IMR-90 (cell line): ENCODE measurements around the gene ZNF362. TPM values are rescaled to one million over a fixed set of nuclear protein-coding genes. Genes with fewer than 3 reads are reported as not detected.

Source experiments
- ATAC-seq: fragments of 200-7000 bp; cut with Tn5 transposase; 2 replicates; pipeline ENCODE4 v1.9.1; 2020; ENCODE audit warnings: low read depth, mild to moderate bottlenecking, moderate library complexity
- BruUV-seq: library from RNA; stranded (reverse); fragments of 400-500 nt; replicated peaks from 2 replicates; lab custom pipeline; 2021; lab: Mats Ljungman, UMichigan
- CTCF ChIA-PET: fragments of 300-600 bp; formaldehyde crosslinking; extraction: SDS; loops from one replicate; lab custom pipeline; 2021; ENCODE audit warnings: antibody characterized with exemption; lab: Yijun Ruan, JAX
- POLR2A ChIA-PET: fragments of 300-600 bp; sonication (Branson Sonifier 250); formaldehyde crosslinking; loops from one replicate; lab custom pipeline; 2022; ENCODE audit warnings: antibody characterized with exemption; ENCODE audit not compliant: unreplicated experiment; lab: Charles Lee
- DNase-seq: peaks from one replicate; pipeline ENCODE4 v3.0.0; 2013
- H2AFZ ChIP-seq: replicated peaks from 2 replicates; pipeline ENCODE3; 2013; ENCODE audit warnings: low read length, mild to moderate bottlenecking; ENCODE audit not compliant: poor library complexity
- H2AK5ac ChIP-seq: 2 replicates; pipeline ENCODE4 v1.6.1; 2013; ENCODE audit warnings: low read depth, low read length, inconsistent platforms
- H2AK9ac ChIP-seq: replicated peaks from 2 replicates; pipeline ENCODE3; 2013; ENCODE audit warnings: mild to moderate bottlenecking, low read depth, low read length, moderate library complexity; ENCODE audit not compliant: poor library complexity
- H2BK120ac ChIP-seq: 2 replicates; pipeline ENCODE4 v1.6.1; 2013; ENCODE audit warnings: low read depth, low read length, inconsistent platforms
- H2BK15ac ChIP-seq: 3 replicates; pipeline ENCODE4 v1.6.1; 2013; ENCODE audit warnings: low read depth, low read length, inconsistent platforms
- H2BK20ac ChIP-seq: 2 replicates; pipeline ENCODE4 v1.6.1; 2013; ENCODE audit warnings: low read depth, mild to moderate bottlenecking, inconsistent platforms, low read length, moderate library complexity
- H2BK5ac ChIP-seq: 2 replicates; pipeline ENCODE4 v1.6.1; 2013; ENCODE audit warnings: mild to moderate bottlenecking, low read depth, low read length, inconsistent platforms; ENCODE audit not compliant: poor library complexity, severe bottlenecking
- H3K14ac ChIP-seq: replicated peaks from 2 replicates; pipeline ENCODE4 v1.6.1; 2013; ENCODE audit warnings: low read depth, low read length, inconsistent platforms
- H3K18ac ChIP-seq: 2 replicates; pipeline ENCODE4 v1.6.1; 2013; ENCODE audit warnings: low read depth, low read length, control low read depth
- H3K23ac ChIP-seq: 2 replicates; pipeline ENCODE4 v1.6.1; 2013; ENCODE audit warnings: low read depth, low read length, inconsistent platforms
- H3K27ac ChIP-seq: 2 replicates; pipeline ENCODE4 v1.5.1; 2013; ENCODE audit warnings: mild to moderate bottlenecking, control low read depth, low read length; ENCODE audit not compliant: insufficient read depth
- H3K27me3 ChIP-seq: 2 replicates; pipeline ENCODE4 v1.6.1; 2013; ENCODE audit warnings: low read length; ENCODE audit not compliant: control insufficient read depth, insufficient read depth
- H3K36me3 ChIP-seq: 2 replicates; pipeline ENCODE4 v1.6.1; 2013; ENCODE audit warnings: low read length, mixed read lengths; ENCODE audit not compliant: control insufficient read depth, insufficient read depth
- H3K4ac ChIP-seq: 2 replicates; pipeline ENCODE4 v1.6.1; 2013; ENCODE audit warnings: low read depth, low read length, inconsistent platforms
- H3K4me1 ChIP-seq: 2 replicates; pipeline ENCODE4 v1.6.1; 2013; ENCODE audit warnings: low read length, mixed read lengths; ENCODE audit not compliant: control insufficient read depth, insufficient read depth
- H3K4me2 ChIP-seq: 2 replicates; pipeline ENCODE4 v1.6.1; 2013; ENCODE audit warnings: low read depth, mild to moderate bottlenecking, control low read depth, low read length, moderate library complexity
- H3K4me3 ChIP-seq: 2 replicates; pipeline ENCODE4 v1.5.1; 2013; ENCODE audit warnings: low read depth, mild to moderate bottlenecking, control low read depth, low read length, moderate library complexity; ENCODE audit not compliant: insufficient read depth
- H3K56ac ChIP-seq: 2 replicates; pipeline ENCODE4 v1.6.1; 2013; ENCODE audit warnings: low read length, inconsistent platforms; ENCODE audit not compliant: insufficient read depth; ENCODE audit errors: extremely low read depth
- H3K79me1 ChIP-seq, 2 experiments: 2 replicates each; pipeline ENCODE4 v1.6.1; 2013; ENCODE audit warnings: low read length in 2 of 2, inconsistent platforms in 1 of 2, low read depth in 1 of 2
- H3K9ac ChIP-seq: 2 replicates; pipeline ENCODE4 v1.6.1; 2013; ENCODE audit warnings: low read depth, low read length, control low read depth
- H3K9me1 ChIP-seq: 2 replicates; pipeline ENCODE4 v1.6.1; 2013; ENCODE audit warnings: low read length, inconsistent platforms; ENCODE audit not compliant: insufficient read depth
- H3K9me3 ChIP-seq: 2 replicates; pipeline ENCODE4 v1.6.1; 2013; ENCODE audit warnings: low read length; ENCODE audit not compliant: control insufficient read depth, insufficient read depth
- H4K20me1 ChIP-seq: 2 replicates; pipeline ENCODE4 v1.6.1; 2013; ENCODE audit warnings: low read length, inconsistent platforms; ENCODE audit not compliant: insufficient read depth
- H4K5ac ChIP-seq: 2 replicates; pipeline ENCODE4 v1.6.1; 2013; ENCODE audit warnings: mild to moderate bottlenecking, low read depth, low read length, control low read depth
- H4K8ac ChIP-seq, 2 experiments: 2 replicates each; pipeline ENCODE4 v1.6.1; 2013; ENCODE audit warnings: low read depth in 2 of 2, low read length in 2 of 2, control low read depth in 1 of 2, inconsistent platforms in 1 of 2
- H4K91ac ChIP-seq: 2 replicates; pipeline ENCODE4 v1.6.1; 2013; ENCODE audit warnings: low read depth, low read length, inconsistent platforms; ENCODE audit not compliant: insufficient read depth
- CEBPB ChIP-seq: IDR thresholded peaks from 2 replicates; pipeline ENCODE4 v1.6.1; 2012; ENCODE audit warnings: low read depth, low read length, improper control_type of control experiment
- CHD1 ChIP-seq: IDR thresholded peaks from 2 replicates; pipeline ENCODE4 v1.6.1; 2012; ENCODE audit warnings: low read depth, low read length, improper control_type of control experiment
- FOS ChIP-seq: fragments of 150-350 bp; IDR thresholded peaks from 2 replicates; pipeline ENCODE4 v1.6.1; 2016; ENCODE audit warnings: low read depth, low read length
- MAFK ChIP-seq: IDR thresholded peaks from 2 replicates; pipeline ENCODE4 v1.6.1; 2012; ENCODE audit warnings: low read depth, low read length, improper control_type of control experiment
- MAZ ChIP-seq: IDR thresholded peaks from 2 replicates; pipeline ENCODE4 v1.6.1; 2012; ENCODE audit warnings: low read depth, mild to moderate bottlenecking, low read length, improper control_type of control experiment, moderate library complexity, borderline replicate concordance
- MXI1 ChIP-seq: IDR thresholded peaks from 2 replicates; pipeline ENCODE4 v1.6.1; 2012; ENCODE audit warnings: low read depth, mild to moderate bottlenecking, low read length, moderate library complexity, borderline replicate concordance
- NFE2L2 ChIP-seq: fragments of 150-350 bp; IDR thresholded peaks from 2 replicates; pipeline ENCODE4 v1.6.1; 2016; ENCODE audit warnings: low read depth, mild to moderate bottlenecking, low read length
- RAD21 ChIP-seq: IDR thresholded peaks from 2 replicates; pipeline ENCODE4 v1.6.1; 2012; ENCODE audit warnings: low read length, improper control_type of control experiment
- RCOR1 ChIP-seq: IDR thresholded peaks from 2 replicates; pipeline ENCODE4 v1.6.1; 2012; ENCODE audit warnings: mild to moderate bottlenecking, low read length, improper control_type of control experiment; ENCODE audit not compliant: insufficient replicate concordance
- RFX5 ChIP-seq: IDR thresholded peaks from 2 replicates; pipeline ENCODE4 v1.8.0; 2012; ENCODE audit warnings: low read depth, mild to moderate bottlenecking, low read length, moderate library complexity
- SMC3 ChIP-seq: fragments of 150-350 bp; IDR thresholded peaks from 2 replicates; pipeline ENCODE4 v1.6.1; 2016; ENCODE audit warnings: low read depth, mild to moderate bottlenecking, antibody characterized with exemption, low read length, moderate library complexity
- WGBS, 2 experiments: methylation state at CpG; one replicate each; pipeline versions ENCODE4 v1.1.5 to v1.1.7; 2013; ENCODE audit warnings: missing lambda C conversion rate in 2 of 2; ENCODE audit not compliant: insufficient read length in 1 of 2; ENCODE audit errors: extremely low coverage in 2 of 2; 5-methylcytosine and 5-hydroxymethylcytosine counted together
- dilution Hi-C: fragments of 300-500 bp; cut with HindIII; formaldehyde crosslinking; loops from one replicate; pipeline ENCODE4 v1.14.3; 2018; ENCODE audit warnings: low sequenced_read_pairs; ENCODE audit not compliant: unreplicated experiment
- in situ Hi-C: fragments of 300-500 bp; cut with MboI; formaldehyde crosslinking; loops from 3 replicates; pipeline ENCODE4 v1.14.3; 2019; ENCODE audit warnings: low sequenced_read_pairs, inconsistent platforms, mixed read lengths
- intact Hi-C: fragments of 100-400 bp; cut with micrococcal nuclease; formaldehyde crosslinking; loops from 2 replicates; pipeline ENCODE4 v1.10.0; 2022
- polyA plus RNA-seq, 3 experiments: library from polyadenylated mRNA; depleted of rRNA; stranded (reverse); fragments of >200 nt; gene quantifications; 2 replicates each; pipeline ENCODE4 v1.2.3, GENCODE V29; 2012; ENCODE audit warnings: low replicate concordance in 1 of 3
- total RNA-seq: library from RNA; depleted of rRNA; stranded (reverse); fragments of >200 nt; gene quantifications from 2 replicates; pipeline ENCODE4 v1.2.3, GENCODE V29; 2012
- TF ChIP-seq, protein P1 (sequence below): fragments of 150-350 bp; IDR thresholded peaks from 2 replicates; pipeline ENCODE4 v1.6.1; 2016; ENCODE audit warnings: low read depth, mild to moderate bottlenecking, low read length, moderate library complexity, borderline replicate concordance
- TF ChIP-seq, protein P2 (sequence below): conservative IDR thresholded peaks from 2 replicates; pipeline ENCODE4 v1.5.1; 2012; ENCODE audit warnings: mild to moderate bottlenecking, low read depth, low read length, improper control_type of control experiment
- TF ChIP-seq, protein P3 (sequence below): fragments of 150-350 bp; IDR thresholded peaks from 2 replicates; pipeline ENCODE4 v1.6.1; 2017; ENCODE audit warnings: mild to moderate bottlenecking, antibody characterized with exemption, low read length, low read depth

Gene ZNF362
- total and polyA plus RNA-seq, 2 of the 4 experiments (the other 2 are of a cell fraction) = 5.7 to 12.9 TPM

DNA sequence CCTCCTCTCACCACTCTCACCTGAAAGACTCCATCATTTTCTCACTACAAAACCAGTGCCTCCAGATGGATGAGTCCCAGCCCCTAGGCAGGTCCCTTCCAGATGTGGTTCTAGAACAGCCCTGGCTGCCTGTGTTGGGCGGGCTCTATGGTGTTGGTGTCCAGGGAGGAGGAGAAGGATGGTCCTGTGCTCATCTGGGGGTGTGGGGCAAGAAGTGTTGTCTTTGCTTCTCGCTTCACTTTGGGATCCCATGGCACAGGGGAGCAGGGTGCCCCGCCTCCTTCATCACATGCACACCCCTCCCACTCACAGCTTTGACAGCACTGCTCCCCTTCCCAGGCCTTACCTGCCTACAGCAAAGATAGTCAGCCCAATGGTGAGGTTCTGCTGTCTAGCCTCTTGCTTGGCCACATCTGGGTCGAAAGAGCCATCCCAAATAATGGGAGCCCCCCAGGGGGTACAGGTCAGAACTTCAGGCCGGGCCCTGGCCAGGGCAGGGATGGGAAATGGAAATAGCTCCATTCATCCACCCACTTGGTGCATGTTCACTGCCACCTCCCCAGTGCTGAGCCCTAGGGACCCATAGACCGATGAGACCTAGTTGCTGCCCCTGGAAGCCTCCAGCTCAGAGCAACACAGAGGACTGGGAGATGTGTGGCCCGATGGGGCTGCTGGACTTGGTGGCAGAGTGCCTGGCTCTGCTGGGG is 55.6 kb downstream of the ZNF362 start:
- Histone ChIP-seq H3K9ac (no peak overlapping the region), H2BK120ac (no peak overlapping the region), H2AK5ac (no peak overlapping the region), H3K4ac (no peak overlapping the region), H3K27ac (no peak overlapping the region), H4K20me1 (no peaks in the 10 kb centered on the region), H4K8ac (no peak overlapping the region), H3K18ac (no peak overlapping the region), H3K9me3 (no peaks in the 10 kb centered on the region), H2AFZ (no peak overlapping the region), H3K27me3 (no peaks in the 10 kb centered on the region; the same call in 1 of the 2 replicates), H3K4me3 (no peak overlapping the region), H3K4me2 (no peak overlapping the region), H3K9me1 (peaks cover 9% of the 10 kb centered on the region; the same call in 1 of the 2 replicates), H3K14ac (no peak overlapping the region), H3K23ac (no peak overlapping the region), H3K79me1 (no peaks in the 10 kb centered on the region), H3K4me1 (peaks cover 4% of the 10 kb centered on the region), H3K36me3 (no peaks in the 10 kb centered on the region), H3K56ac (no peak overlapping the region), H2BK20ac (no peak overlapping the region), H2BK5ac (no peak overlapping the region), H2AK9ac (no peak overlapping the region), H4K5ac (no peak overlapping the region), H2BK15ac (no peak overlapping the region), H4K91ac (no peak overlapping the region)
- dilution Hi-C loops (no loop called here), intact Hi-C loops (no loop called here), in situ Hi-C loops (no loop called here)
- DNase-seq (no peak), ATAC-seq (no peak)
- ChIA-PET POLR2A (no interaction called here), CTCF (no interaction called here)
- WGBS, 2 experiments = 60% methylated on average over 1 of the region's 7 CpGs; no CpG with 5 or more reads in 1 of the 2 experiments
- TF ChIP-seq NFE2L2 (no peak), SMC3 (no peak), RAD21 (no peak), RFX5 (no peak), MAFK (no peak), RCOR1 (no peak), CHD1 (no peak), MAZ (no peak), MXI1 (no peak), CEBPB (no peak), FOS (no peak)
- TF ChIP-seq, protein P1, sequence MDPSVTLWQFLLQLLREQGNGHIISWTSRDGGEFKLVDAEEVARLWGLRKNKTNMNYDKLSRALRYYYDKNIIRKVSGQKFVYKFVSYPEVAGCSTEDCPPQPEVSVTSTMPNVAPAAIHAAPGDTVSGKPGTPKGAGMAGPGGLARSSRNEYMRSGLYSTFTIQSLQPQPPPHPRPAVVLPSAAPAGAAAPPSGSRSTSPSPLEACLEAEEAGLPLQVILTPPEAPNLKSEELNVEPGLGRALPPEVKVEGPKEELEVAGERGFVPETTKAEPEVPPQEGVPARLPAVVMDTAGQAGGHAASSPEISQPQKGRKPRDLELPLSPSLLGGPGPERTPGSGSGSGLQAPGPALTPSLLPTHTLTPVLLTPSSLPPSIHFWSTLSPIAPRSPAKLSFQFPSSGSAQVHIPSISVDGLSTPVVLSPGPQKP = no peak
- TF ChIP-seq, protein P2, sequence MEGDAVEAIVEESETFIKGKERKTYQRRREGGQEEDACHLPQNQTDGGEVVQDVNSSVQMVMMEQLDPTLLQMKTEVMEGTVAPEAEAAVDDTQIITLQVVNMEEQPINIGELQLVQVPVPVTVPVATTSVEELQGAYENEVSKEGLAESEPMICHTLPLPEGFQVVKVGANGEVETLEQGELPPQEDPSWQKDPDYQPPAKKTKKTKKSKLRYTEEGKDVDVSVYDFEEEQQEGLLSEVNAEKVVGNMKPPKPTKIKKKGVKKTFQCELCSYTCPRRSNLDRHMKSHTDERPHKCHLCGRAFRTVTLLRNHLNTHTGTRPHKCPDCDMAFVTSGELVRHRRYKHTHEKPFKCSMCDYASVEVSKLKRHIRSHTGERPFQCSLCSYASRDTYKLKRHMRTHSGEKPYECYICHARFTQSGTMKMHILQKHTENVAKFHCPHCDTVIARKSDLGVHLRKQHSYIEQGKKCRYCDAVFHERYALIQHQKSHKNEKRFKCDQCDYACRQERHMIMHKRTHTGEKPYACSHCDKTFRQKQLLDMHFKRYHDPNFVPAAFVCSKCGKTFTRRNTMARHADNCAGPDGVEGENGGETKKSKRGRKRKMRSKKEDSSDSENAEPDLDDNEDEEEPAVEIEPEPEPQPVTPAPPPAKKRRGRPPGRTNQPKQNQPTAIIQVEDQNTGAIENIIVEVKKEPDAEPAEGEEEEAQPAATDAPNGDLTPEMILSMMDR = no peak
- TF ChIP-seq, protein P3, sequence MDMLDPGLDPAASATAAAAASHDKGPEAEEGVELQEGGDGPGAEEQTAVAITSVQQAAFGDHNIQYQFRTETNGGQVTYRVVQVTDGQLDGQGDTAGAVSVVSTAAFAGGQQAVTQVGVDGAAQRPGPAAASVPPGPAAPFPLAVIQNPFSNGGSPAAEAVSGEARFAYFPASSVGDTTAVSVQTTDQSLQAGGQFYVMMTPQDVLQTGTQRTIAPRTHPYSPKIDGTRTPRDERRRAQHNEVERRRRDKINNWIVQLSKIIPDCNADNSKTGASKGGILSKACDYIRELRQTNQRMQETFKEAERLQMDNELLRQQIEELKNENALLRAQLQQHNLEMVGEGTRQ = no peak
- no TSS peak for BruUV-seq
